Measurements from ENCODE around the gene ACP4. TPM values are rescaled to one million over a fixed set of nuclear protein-coding genes. Genes with fewer than 3 reads are reported as not detected.

ACP4 gene
- polyA plus RNA-seq, 4 donors = 0.03 TPM; not detected in 3

DNA sequence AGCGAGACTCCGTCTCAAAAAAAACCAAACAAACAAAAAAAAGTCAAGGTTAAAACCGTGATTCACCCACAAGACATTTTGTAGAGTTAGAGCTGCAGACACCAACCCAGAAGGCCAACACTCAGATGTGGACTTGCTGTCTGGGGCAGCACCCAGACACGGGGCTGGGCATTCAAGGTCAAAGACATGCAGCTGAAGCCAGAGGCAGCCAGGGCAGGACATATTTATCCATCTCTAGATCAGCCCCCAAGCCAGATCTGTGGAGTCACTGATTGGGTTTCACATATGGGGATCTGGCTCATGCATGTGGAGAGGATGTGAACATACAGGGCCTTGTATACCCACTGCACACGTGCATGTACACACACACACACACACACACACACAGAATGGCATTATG, 39.6 kb downstream of the ACP4 start:
- WGBS, 3 donors = 62 to 74% (median 71%) methylated on average over 5 of the region's 5 CpGs
- Histone ChIP-seq H3K4me1 (ENCODE audit: control insufficient read depth in 3 of 3, insufficient read depth in 2 of 3, low read depth in 1 of 3, low read length in 2 of 3) (no peaks in the 10 kb centered on the region), H3K36me3 (ENCODE audit: control insufficient read depth in 3 of 3, insufficient read depth in 2 of 3, low read depth in 1 of 3, low read length in 3 of 3) (no peaks in the 10 kb centered on the region), H3K9me3 (ENCODE audit: control insufficient read depth in 2 of 2, insufficient read depth in 1 of 2, low read depth in 1 of 2, low read length in 1 of 2) (peaks cover 0 to 3% of the 10 kb centered on the region in 2 donors), H3K27me3 (ENCODE audit: control insufficient read depth in 3 of 3, insufficient read depth in 3 of 3, low read length in 3 of 3) (peaks cover 0 to 4% (median 0%) of the 10 kb centered on the region in 3 donors), H3K4me3 (ENCODE audit: low read depth in 1 of 3, low read length in 3 of 3) (no peak overlapping the region), H3K27ac (ENCODE audit: low read depth in 1 of 3, low read length in 2 of 3) (no peak overlapping the region)
- DNase-seq = no peak
- FAIRE-seq = no peak

DNA sequence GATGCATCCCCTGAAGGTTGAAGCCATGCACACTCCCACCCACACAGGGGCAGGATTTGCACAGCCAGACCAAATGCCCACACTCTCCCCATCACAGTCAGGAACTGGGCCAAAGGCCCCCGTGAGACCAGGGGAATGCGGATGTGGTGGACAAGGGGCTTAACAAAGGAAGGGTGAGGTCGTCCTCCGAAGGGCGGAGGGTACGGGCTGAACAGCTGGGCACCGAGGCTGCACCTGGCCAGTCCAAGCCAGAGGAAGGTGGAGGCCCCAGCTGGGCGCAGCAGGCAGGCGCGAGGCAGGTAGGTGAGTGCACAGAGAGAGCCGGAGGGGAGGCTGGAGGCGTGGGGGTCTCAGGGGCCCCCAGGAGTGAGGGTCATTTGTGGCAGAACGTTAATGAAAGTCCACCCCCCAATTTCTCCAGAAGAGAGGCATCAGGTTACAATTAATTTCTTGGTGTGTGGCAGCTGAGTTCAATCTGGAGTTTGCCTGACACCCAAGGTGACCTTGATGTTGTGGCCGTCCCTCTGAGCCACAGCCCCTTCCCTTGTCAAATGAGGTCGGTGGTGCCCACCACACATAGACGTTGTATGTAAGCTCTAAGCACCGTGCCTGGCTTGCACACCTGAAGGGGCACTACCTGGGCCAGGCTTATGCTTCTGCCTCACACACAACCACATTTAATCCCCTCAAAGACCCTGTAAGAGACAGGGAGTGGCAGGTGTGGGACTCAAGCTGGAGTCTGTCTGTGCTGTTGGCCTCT, 40.2 kb downstream of the ACP4 start:
- FAIRE-seq = no peak
- no peak overlapping the region for H3K4me3 ChIP-seq (ENCODE audit: low read depth in 1 of 3, low read length in 3 of 3)
- H3K36me3 ChIP-seq (ENCODE audit: control insufficient read depth in 3 of 3, insufficient read depth in 2 of 3, low read depth in 1 of 3, low read length in 3 of 3) = no peaks in the 10 kb centered on the region
- peaks cover 0 to 4% (median 0%) of the 10 kb centered on the region in 3 donors for H3K27me3 ChIP-seq (ENCODE audit: control insufficient read depth in 3 of 3, insufficient read depth in 3 of 3, low read length in 3 of 3)
- peaks cover 0 to 3% of the 10 kb centered on the region in 2 donors for H3K9me3 ChIP-seq (ENCODE audit: control insufficient read depth in 2 of 2, insufficient read depth in 1 of 2, low read depth in 1 of 2, low read length in 1 of 2)
- no peak for DNase-seq
- peaks cover 0 to 4% (median 0%) of the 10 kb centered on the region in 3 donors for H3K4me1 ChIP-seq (ENCODE audit: control insufficient read depth in 3 of 3, insufficient read depth in 2 of 3, low read depth in 1 of 3, low read length in 2 of 3)
- no peak overlapping the region for H3K27ac ChIP-seq (ENCODE audit: low read depth in 1 of 3, low read length in 2 of 3)
- WGBS, 3 donors = 41 to 53% (median 50%) methylated on average over 17 of the region's 17 CpGs

DNA sequence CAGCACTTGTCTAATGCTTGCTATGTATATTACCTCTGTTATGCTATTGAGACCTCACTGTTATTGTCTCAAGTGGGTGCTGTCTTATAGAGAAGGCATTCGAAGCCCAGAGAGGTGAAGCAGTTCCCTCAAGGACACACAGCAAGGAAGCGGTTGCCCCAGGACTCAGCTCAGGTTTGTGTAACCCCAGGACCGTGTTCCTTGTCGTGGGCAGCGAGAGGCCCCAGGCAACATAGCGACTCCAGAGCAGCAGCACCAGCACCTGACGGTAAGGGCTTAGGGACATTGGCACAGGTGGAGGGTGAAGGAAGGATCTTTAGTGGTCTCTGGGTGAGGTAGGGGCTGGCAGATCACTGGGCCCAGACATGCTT, 40.8 kb downstream of the ACP4 start:
- Histone ChIP-seq H3K27ac (ENCODE audit: low read depth in 1 of 3, low read length in 2 of 3) (no peak overlapping the region), H3K27me3 (ENCODE audit: control insufficient read depth in 3 of 3, insufficient read depth in 3 of 3, low read length in 3 of 3) (peaks cover 0 to 4% (median 0%) of the 10 kb centered on the region in 3 donors), H3K4me1 (ENCODE audit: control insufficient read depth in 3 of 3, insufficient read depth in 2 of 3, low read depth in 1 of 3, low read length in 2 of 3) (peaks cover 0 to 6% (median 0%) of the 10 kb centered on the region in 3 donors), H3K36me3 (ENCODE audit: control insufficient read depth in 3 of 3, insufficient read depth in 2 of 3, low read depth in 1 of 3, low read length in 3 of 3) (no peaks in the 10 kb centered on the region), H3K9me3 (ENCODE audit: control insufficient read depth in 2 of 2, insufficient read depth in 1 of 2, low read depth in 1 of 2, low read length in 1 of 2) (peaks cover 0 to 3% of the 10 kb centered on the region in 2 donors), H3K4me3 (ENCODE audit: low read depth in 1 of 3, low read length in 3 of 3) (no peak overlapping the region)
- DNase-seq (no peak), FAIRE-seq (no peak)
- 76 to 83% (median 81%) methylated on average over 7 of the region's 7 CpGs for WGBS, 3 donors

DNA sequence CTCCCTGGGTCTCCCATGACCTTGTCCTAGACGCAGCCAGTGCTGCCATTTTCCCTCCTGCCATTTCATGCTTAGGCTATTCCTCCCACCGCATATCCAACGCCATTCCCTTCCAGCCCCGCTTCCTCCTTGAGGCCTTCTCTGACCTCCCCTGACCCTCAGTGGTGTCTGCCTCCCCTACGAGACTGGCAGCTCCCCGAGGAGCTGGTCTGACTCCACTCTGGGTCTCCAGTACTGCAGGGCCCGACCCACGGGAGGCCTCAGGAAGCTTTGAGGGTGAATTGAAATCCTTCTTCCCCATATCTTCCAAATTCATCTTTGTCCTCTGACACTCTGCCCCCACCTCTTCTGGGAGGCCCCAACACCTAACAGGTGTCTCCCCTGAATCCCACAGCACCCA, 42.5 kb downstream of the ACP4 start:
- H3K27me3 ChIP-seq (ENCODE audit: control insufficient read depth in 3 of 3, insufficient read depth in 3 of 3, low read length in 3 of 3) = peaks cover 0 to 5% (median 4%) of the 10 kb centered on the region in 3 donors
- no peak overlapping the region for H3K27ac ChIP-seq (ENCODE audit: low read depth in 1 of 3, low read length in 2 of 3)
- FAIRE-seq (no peak), DNase-seq (no peak)
- no peak overlapping the region for H3K4me3 ChIP-seq (ENCODE audit: low read depth in 1 of 3, low read length in 3 of 3)
- H3K36me3 ChIP-seq (ENCODE audit: control insufficient read depth in 3 of 3, insufficient read depth in 2 of 3, low read depth in 1 of 3, low read length in 3 of 3) = no peaks in the 10 kb centered on the region
- no peaks in the 10 kb centered on the region for H3K9me3 ChIP-seq (ENCODE audit: control insufficient read depth in 2 of 2, insufficient read depth in 1 of 2, low read depth in 1 of 2, low read length in 1 of 2)
- H3K4me1 ChIP-seq (ENCODE audit: control insufficient read depth in 3 of 3, insufficient read depth in 2 of 3, low read depth in 1 of 3, low read length in 2 of 3) = peaks cover 0 to 6% (median 0%) of the 10 kb centered on the region in 3 donors
- WGBS, 3 donors = 84 to 87% (median 86%) methylated on average over 8 of the region's 8 CpGs

DNA sequence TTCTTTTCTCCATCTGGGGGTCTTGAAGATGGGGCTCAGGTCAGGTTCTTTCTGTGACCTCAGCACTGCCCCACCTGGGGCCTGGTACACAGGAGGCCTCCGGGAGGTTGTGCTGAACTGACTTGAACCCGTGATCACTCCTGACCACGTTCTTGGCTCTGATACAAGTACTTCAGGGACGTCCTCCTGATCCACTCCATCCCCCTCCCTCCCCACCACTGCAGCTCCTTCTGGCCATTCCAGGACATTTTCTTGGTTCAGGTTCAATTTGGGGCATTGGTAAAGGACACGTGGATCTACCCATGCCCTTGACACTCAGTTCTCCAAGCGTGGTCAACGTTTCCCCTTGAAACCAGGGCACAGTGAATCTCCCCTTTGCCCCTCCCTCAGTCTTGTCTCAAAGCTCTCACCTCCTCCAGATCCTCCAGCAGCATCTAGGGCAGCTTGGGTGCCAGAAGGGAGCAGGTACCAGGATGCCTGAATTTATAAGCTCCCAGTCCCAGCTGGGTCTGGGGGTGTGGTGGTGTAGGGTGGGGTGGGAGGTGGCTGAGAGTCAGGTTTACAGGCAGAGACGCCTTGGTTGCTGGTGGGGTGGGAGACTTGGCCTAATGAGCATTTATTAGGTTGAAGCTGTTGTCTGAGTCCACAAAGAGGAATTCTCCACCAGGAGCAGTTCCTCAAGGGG, 43.0 kb downstream of the ACP4 start, which contains the start of gene KLK15:
Gene KLK15 (minus strand): TSS at position 458 of the 685 bp plus-strand sequence. CDS start 2,082 bp downstream, outside the sequence.
- H3K4me1 ChIP-seq (ENCODE audit: control insufficient read depth in 3 of 3, insufficient read depth in 2 of 3, low read depth in 1 of 3, low read length in 2 of 3) = peaks cover 0 to 6% (median 0%) of the 10 kb centered on the region in 3 donors
- FAIRE-seq = no peak

DNA sequence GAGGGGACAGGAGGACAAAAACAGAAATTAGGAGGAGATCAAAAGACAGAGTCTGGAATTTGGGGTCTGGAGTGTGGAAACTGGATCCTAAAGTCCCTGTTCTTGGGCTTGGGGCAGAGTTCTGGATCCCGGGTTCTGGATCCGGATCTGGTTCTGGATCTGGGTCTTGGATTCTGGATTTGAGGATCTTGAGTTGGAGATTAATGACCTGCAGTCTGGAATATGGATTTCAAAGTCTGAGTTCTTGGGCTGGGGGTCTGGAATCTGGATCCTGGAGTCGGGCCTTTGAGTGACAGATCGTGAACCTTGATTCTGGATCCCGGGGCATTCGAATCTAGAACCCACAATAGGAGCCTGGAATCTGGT, 43.6 kb downstream of the ACP4 start:
- no peak for DNase-seq
- Histone ChIP-seq H3K36me3 (ENCODE audit: control insufficient read depth in 3 of 3, insufficient read depth in 2 of 3, low read depth in 1 of 3, low read length in 3 of 3) (no peaks in the 10 kb centered on the region), H3K4me1 (ENCODE audit: control insufficient read depth in 3 of 3, insufficient read depth in 2 of 3, low read depth in 1 of 3, low read length in 2 of 3) (peaks cover 0 to 6% (median 0%) of the 10 kb centered on the region in 3 donors), H3K27ac (ENCODE audit: low read depth in 1 of 3, low read length in 2 of 3) (no peak overlapping the region), H3K4me3 (ENCODE audit: low read depth in 1 of 3, low read length in 3 of 3) (no peak overlapping the region), H3K9me3 (ENCODE audit: control insufficient read depth in 2 of 2, insufficient read depth in 1 of 2, low read depth in 1 of 2, low read length in 1 of 2) (no peaks in the 10 kb centered on the region), H3K27me3 (ENCODE audit: control insufficient read depth in 3 of 3, insufficient read depth in 3 of 3, low read length in 3 of 3) (peaks cover 0 to 5% (median 4%) of the 10 kb centered on the region in 3 donors)
- WGBS, 3 donors = 90 to 93% (median 92%) methylated on average over 6 of the region's 6 CpGs
- no peak for FAIRE-seq

More for the DNA sequence above, 43.0 kb downstream of the ACP4 start, which contains the start of gene KLK15:
- 60 to 72% (median 72%) methylated on average over 8 of the region's 8 CpGs for WGBS, 3 donors
- Histone ChIP-seq H3K27ac (ENCODE audit: low read depth in 1 of 3, low read length in 2 of 3) (no peak within 1 kb of the TSS), H3K27me3 (ENCODE audit: control insufficient read depth in 3 of 3, insufficient read depth in 3 of 3, low read length in 3 of 3) (peaks cover 0 to 5% (median 4%) of the 10 kb centered on the region in 3 donors), H3K4me3 (ENCODE audit: low read depth in 1 of 3, low read length in 3 of 3) (no peak within 1 kb of the TSS), H3K9me3 (ENCODE audit: control insufficient read depth in 2 of 2, insufficient read depth in 1 of 2, low read depth in 1 of 2, low read length in 1 of 2) (no peaks in the 10 kb centered on the region), H3K36me3 (ENCODE audit: control insufficient read depth in 3 of 3, insufficient read depth in 2 of 3, low read depth in 1 of 3, low read length in 3 of 3) (no peaks in the 10 kb centered on the region)
- no peak for DNase-seq

DNA sequence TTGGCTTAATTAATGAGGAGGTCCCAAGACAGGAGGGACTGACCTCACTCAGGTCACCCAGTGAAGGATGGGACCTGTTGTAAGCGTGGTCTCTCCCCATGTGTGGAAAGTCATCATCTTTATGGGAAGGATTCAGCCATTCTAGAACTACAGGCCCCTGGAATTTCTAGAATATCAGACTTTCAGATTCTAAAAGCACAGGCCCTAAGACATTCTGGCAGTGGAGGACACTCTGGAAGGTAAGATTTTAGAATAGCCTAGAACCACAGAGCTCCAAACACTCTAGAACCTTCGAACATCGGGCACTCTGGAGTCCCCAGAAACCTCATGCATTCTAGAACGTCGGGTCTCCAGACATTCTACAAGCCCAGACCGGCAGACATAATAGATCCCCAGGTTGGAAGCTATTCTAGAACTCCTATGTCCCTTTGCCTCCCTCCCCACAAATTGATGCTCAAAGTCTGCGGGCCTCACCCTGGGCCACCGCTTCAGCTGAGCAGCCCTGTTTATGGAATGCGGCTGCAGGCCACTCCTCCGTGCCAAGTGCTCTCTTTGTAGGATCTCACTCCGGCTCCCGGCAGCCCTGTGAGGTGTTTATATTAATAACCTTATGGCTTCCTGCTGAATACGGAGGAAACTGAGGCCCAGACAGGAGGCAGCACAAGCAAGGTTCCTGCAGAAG, 45.0 kb downstream of the ACP4 start:
- Histone ChIP-seq H3K4me3 (ENCODE audit: low read depth in 1 of 3, low read length in 3 of 3) (peak overlapping the region; percentile 39 to 57 (median 53)), H3K27me3 (ENCODE audit: control insufficient read depth in 3 of 3, insufficient read depth in 3 of 3, low read length in 3 of 3) (peaks cover 0 to 5% (median 5%) of the 10 kb centered on the region in 3 donors), H3K4me1 (ENCODE audit: control insufficient read depth in 3 of 3, insufficient read depth in 2 of 3, low read depth in 1 of 3, low read length in 2 of 3) (peaks cover 0 to 6% (median 0%) of the 10 kb centered on the region in 3 donors), H3K27ac (ENCODE audit: low read depth in 1 of 3, low read length in 2 of 3) (peak overlapping the region in 1 of 3 donors; percentile 49), H3K9me3 (ENCODE audit: control insufficient read depth in 2 of 2, insufficient read depth in 1 of 2, low read depth in 1 of 2, low read length in 1 of 2) (no peaks in the 10 kb centered on the region), H3K36me3 (ENCODE audit: control insufficient read depth in 3 of 3, insufficient read depth in 2 of 3, low read depth in 1 of 3, low read length in 3 of 3) (no peaks in the 10 kb centered on the region)
- no peak for FAIRE-seq
- WGBS, 3 donors = 18 to 30% (median 27%) methylated on average over 13 of the region's 13 CpGs
- DNase-seq = peak in 1 of 2 donors; percentile 64

All from small intestine (tissue), 7 donors.